HG03025 (cell line): ENCODE results near the gene MRPL45.
A peak's percentile ranks its signal among the peaks of the same experiment; 100 is the strongest.
"Not testable (repeated sequence)": the region's sequence is repeated elsewhere in the genome, so short reads cannot be mapped to it uniquely, and the experiment has no call there.

Experiments used
- ATAC-seq: cut with Tn5 transposase; IDR thresholded peaks from one replicate; pipeline ENCODE4 v1.9.1; 2021; ENCODE audit warnings: mild to moderate bottlenecking, moderate library complexity; ENCODE audit not compliant: unreplicated experiment, low FRiP score

Gene MRPL45

DNA sequence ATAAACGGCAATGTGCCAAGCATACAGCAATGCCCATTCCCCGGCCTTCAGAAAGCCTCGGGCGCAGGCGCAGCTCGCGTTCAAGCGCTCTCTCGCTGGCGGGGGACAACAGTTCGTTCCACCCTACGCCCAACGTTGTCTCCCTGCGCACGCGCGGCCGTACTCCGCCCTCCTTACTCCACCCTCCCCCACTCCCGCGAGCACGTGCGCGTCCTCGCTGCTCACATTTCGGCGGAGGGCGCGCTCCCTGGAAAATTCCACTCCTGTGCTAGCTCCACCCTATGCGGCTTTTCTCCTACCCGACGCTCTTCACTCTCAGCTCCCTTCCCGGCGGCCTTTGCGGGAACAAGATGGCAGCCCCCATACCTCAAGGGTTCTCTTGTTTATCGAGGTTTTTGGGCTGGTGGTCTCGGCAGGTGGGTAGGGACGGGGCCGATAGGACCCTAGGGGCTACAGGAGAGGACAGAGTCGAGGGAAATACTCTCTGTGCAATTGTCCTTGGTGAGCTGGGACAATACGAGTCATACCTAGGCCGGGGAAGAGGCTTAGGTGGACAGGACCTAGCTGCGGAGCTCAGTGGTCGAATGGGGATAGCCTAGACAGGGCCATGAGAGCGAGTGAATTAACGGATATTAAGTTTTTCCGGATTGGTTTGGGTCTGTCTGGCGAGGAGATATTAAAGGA, at the start of gene MRPL45:
MRPL45 (plus strand) TSS at position 335 of the 684 bp plus-strand sequence; CDS start at position 351, 16 bp downstream.
- peak; percentile 83 for ATAC-seq

DNA sequence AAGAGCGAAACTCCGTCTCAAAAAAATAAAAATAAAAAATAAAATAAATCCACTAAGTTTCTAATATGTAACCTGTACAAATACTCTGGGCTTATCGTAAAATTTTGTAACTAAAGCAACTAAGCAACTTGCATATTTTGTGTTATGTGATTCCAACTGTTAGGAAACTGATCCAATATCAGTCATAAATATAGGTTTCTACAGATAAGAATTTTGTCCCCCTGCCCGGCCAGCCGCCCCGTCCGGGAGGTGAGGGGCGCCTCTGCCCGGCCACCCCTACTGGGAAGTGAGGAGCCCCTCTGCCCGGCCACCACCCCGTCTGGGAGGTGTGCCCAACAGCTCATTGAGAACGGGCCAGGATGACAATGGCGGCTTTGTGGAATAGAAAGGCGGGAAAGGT, 43.8 kb upstream of the MRPL45 start:
- not testable (repeated sequence) for ATAC-seq

DNA sequence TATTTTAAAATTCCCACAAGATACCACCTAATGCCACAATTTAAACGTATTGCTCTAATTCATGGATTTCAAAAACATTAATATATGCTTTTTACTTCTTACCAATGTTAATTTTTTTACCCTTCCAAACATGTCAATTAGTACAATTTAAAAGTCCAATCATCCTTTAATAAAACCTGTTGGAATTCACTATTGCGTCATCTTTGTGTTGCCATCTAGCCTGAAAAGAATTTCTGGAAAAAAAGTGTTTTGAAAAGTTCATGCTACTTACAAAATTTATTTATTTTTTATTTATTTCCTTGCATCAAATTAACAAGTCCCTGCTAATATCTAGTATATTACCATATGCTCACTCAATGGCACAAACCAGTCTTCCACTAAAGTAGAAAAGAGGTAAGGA, 42.6 kb upstream of the MRPL45 start:
- ATAC-seq: not testable (repeated sequence)

DNA sequence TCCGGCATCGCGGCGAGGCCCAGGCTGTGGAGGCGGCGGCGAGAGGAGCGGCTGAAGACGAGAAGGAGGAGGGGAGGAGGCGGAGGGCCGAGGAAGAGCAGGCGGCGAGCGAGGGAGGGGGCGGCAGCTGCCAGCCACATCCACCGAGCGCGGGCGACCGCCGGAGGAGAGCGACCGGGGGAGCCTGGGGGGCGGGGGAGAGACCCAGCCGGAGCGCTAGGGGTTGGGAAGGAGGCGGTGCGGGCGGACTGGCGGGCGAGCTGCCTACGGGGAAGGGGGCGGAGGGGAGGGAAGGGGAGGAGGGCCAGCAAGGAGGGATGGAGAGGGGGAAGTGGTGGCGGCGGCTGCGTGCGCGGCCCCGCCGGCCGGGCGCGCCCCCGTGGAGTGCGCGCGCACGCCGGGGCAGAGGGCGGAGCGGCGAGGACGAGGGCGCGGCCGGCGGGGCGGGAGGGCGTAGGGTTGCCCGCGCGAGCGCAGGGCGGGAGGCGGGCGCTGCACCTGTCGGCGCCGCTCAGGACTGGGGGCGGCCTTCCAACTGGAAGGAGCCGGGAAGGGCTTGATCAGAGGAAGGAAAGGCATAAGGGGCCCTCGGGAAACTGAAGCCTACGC, 39.9 kb upstream of the MRPL45 start:
- ATAC-seq: peak; percentile 70

DNA sequence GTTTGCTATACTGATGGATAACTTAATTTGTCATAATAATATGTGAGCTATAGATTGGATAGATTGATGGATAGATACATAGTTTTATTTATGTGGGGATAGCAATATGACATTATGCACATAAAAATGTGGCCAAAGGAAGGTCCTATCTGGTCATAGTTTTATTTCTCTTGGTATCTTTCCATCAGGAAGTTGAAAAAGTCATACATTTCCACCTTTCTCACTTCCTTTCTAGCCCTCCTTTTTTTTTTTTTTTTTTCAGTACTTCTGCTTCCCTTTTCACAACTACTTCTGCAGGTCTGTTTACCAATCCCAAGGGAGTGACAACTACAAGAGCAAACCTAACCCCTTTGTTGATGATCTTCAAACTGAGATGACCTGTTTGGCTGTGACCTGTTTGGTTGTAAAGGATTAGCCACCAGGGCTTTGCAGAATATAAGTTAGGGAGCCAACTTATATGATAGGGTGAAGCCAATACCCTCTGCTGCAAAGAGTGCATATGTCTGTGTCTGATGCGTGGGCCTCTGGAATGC, 30.9 kb upstream of the MRPL45 start:
- ATAC-seq: not testable (repeated sequence)

DNA sequence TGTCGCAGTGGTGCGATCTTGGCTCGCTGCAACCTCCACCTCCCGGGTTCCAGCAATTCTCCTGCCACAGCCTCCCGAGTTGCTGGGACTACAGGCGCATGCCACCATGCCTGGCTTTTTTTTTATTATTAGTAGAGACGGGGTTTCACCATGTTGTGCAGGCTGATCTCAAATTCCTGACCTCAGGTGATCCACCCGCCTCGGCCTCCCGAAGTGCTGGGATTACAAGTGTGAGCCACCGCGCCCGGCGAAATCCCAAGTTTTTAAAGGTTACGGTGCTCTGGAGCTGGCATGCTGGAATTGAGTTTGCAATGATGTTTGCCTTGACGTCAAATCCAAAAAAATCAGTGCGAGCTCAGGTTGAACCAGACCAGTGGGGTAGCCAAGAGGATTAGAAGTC, 30.4 kb upstream of the MRPL45 start:
- ATAC-seq: not testable (repeated sequence)

DNA sequence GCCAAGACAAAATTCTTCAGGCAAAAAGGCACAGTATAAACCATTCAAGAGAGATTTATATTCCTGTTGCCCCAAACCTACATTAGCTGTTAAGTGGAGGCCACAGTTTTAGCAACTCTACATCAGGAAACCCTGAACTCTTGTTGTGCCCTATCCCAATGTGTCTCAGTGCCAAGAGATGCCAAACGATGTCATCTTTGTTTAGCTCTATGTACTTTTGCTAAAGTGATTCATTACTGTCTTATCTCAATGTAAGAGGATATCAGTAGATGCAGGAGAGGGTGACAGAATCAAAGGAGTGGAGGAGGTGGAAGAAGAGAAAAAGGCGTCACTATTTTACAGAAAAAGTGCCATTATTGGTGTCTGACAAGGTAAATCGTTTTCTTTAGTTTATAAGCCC, 28.8 kb upstream of the MRPL45 start:
- not testable (repeated sequence) for ATAC-seq

DNA sequence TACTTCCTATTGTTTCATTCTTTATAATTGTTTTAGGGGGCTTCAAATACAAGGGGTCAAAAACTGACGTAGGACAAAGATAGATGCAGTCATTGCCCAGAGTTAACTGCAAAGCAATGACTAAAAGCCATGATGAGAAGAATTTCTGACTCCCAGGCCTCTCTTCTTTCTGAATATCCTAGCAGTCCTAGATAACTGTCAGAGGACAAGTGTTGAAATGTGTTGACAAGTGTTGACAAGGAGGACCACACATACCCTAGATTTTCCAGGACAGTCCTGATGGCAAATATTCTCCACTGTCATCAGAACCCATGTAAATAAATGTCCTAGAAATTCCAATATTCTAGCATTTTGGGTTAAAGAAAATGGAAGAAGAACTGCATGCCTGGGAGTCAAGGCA, 27.9 kb upstream of the MRPL45 start:
- ATAC-seq: not testable (repeated sequence)

DNA sequence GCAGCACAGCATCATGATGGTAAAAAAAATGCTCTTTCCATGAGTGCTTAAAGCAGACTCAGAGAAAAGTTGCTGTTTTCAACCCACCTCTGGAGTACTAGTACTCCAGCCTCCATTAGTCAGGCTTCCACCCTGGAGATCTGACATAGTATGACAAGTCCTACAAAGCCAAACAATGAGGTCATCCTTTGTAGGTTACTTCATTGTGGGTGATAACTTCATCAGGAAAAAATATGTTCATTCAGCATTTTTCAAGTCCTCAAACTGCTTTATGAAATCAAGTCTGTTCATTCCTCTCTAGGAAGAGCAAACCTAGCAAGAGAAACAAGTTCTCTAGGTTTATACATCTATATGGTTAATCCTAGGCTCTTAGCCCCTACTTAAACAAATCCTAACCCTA, 27.4 kb upstream of the MRPL45 start:
- ATAC-seq: not testable (repeated sequence)

DNA sequence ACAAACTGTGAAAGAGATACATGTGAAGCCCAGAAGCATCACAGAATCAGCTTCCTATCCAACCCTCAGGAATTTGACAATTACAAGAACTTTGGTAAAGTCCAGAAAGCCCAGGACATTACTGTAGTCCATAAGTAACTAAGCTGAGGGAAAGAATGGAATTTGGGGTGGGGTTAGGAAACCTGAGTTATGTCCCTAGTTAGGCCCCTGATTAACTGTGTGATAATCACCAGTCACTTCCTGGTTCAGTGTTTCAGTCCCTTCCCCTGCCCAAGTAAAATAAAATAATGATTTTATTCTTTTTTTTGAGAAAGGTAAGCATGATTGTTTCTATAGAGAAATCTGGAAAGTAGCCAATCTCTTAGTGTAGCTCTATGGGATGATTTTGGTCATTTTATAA, 11.0 kb upstream of the MRPL45 start:
- ATAC-seq: not testable (repeated sequence)

DNA sequence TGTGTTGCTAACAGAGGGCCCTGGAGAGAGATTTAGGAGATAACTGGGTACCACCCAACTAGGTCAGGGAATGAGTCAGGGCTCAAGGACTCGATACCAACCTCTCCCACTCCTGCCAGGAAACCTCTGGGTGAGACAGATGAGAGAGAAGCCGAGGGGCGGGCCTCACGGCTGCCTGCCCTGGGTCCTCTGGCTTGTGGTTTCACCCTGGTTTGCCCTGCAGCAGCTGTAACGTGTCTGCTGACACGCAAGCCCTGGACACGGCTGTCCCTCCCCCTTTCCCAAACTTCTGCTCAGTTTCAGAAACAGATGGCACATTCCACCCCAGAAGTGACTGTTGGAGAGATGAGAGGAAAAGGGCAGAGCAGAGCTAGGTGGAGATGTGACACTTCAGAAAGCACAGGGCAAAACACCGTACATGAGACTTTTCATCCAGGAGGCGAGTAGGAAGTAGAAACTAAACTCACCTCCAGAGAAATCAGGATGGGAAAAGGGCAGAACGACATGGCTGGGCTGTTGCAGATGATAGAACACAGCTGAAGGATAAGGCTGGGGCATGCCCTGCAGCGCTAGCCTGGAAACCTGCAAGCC, 10.4 kb upstream of the MRPL45 start:
- not testable (repeated sequence) for ATAC-seq

DNA sequence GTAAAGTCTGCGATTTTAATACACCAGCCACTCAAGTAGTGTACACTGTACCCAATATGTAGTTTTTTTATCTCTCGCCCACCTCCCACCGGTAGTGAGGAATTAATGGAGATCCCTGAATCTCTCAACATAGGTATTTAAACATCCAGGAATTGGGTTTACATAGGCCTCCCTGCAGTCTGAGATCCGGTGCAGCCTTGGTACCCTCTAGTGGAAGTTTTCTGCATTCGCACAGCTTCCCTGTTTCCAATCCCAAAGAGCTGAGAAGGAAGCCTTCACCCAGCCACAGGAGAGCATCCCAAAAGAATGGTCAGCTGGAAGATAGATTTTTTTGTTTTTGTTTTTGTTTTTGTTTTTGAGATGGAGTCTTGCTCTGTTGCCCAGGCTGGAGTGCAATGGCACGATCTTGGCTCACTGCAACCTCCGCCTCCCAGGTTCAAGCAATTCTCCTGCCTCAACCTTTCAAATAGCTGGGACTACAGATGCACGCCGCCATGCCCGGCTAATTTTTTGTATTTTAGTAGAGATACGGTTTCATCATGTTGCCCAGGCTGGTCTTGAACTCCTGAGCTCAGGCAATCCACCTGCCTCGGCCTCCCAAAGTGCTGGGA, 8.6 kb upstream of the MRPL45 start:
- not testable (repeated sequence) for ATAC-seq

DNA sequence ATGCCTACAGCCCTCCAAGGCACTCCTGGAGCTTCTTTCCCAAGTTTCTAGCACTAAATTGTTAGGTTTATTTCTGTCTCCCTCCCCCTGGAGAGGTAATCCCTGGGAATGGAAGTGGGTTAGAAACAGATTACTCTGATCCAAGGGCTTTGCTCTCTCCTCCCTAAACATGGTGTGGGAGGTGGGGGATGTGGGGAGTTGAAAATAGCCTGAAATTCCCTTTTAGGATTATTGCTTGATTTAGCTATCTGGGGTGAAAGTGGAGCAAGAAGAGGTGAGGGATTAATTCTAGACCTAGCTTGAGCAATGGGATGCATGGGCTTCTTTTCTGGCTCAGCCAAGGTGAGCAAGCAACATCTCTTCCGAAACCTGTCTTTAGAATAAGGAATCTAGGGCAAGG, 7.2 kb upstream of the MRPL45 start:
- not testable (repeated sequence) for ATAC-seq

DNA sequence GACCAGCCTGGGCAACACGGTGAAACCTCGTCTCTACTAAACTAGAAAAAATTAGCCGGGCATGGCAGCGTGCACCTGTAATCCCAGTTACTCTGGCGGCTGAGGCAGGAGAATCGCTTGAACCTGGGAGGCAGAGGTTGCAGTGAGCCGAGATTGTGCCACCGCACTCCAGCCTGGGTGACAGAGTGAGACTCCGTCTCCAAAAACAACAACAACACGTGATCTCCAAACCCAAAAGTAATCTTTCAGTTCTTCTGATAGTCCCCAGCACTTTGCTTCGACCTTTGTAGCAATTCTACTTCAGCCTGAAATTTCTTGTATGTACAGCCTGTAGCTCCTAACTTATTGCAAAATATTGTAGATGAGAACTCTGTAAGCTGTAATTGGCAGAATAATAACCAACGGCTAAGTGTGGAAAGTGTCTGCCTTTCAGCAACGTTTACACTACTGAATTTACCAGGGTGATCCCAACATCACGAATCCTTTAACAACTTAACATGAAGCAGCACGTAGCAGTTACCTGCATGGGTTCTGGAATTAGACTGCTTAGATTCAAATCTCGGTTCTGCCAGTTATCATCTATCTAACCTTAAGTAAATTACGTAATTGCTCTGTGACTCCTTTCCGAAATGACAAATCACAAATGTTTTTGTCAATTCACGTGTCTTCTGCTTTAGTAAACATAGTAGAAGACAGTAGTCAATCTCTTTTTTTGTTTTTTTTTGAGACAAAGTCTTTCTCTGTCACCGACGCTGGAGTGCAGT, 1.2 kb upstream of the MRPL45 start:
- ATAC-seq: not testable (repeated sequence)

DNA sequence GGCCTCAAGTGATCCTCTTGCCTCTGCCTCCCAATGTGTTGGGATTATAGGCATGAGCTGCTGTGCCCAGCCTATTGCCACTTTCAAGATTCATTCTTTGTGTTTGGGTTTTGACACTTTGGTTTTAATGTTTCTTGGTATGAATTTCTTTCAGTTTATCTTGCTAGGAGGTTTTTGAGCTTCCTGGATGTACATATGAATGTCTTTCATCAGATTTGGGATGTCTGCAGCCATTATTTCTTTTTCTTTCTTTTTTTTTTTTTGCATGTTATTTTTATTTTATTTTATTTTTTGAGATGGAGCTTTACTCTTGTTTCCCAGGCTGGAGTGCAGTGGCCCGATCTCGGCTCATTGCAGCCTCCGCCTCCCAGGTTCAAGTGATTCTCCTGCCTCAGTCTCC, 18.5 kb downstream of the MRPL45 start:
- no peak for ATAC-seq

DNA sequence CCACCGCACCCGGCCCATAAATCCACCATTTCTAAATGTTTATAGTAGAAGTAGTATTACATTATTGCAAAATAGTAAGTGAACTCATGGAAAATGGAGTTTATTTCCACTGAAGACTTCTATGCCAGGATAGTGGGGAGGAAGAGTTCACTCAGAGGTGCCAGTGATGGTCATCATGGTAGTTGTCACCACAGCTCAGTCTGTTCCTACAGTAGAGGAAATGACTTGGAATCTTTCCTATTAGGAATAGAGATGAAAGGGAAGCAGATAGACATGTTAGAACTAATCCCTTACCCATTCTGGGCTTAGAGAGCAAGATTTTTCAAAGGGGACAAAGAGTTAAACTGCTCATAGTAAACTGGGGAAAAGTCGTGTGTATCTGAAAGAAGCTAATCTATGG, 20.1 kb downstream of the MRPL45 start:
- no peak for ATAC-seq

DNA sequence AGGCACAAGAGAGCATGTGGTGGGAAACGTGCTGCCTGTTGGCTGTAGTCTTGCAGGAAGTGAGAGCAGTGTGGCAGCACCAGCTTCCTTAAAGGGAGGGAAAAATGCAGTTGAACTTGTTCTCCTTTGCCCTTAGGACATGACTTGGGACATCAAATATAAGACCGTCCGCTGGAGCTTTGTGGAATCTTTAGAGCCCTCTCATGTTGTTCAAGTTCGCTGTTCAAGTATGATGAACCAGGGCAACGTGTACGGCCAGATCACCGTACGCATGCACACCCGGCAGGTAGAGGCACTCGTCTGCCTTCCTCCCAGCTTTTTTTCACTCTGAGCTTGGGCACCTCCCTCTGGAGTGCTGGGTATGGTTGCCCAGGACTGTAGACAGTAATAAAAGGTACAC, 23.5 kb downstream of the MRPL45 start:
- ATAC-seq: no peak

DNA sequence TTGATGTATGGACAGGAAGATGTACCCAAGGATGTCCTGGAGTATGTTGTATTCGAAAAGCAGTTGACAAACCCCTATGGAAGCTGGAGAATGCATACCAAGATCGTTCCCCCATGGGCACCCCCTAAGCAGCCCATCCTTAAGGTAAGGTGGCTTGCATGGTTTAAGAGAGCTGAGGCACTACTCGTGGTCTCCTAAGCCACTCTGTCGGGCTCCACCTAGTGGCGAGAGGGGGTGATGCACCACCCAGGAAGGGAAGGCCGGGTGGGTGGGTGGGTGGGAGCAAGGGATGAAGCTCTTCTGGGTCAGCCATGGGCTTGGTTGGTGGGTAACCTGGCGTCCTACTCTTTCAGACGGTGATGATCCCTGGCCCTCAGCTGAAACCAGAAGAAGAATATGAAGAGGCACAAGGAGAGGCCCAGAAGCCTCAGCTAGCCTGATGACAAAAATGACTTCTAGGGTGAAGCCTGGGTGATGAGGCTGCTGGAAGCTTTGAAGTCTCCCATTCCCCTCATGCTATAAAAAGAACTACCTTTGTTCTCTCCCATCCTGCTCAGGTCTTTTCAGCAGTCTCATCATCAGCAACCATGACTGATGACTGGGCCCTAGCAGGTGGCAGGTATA, 25.3 kb downstream of the MRPL45 start:
- no peak for ATAC-seq

DNA sequence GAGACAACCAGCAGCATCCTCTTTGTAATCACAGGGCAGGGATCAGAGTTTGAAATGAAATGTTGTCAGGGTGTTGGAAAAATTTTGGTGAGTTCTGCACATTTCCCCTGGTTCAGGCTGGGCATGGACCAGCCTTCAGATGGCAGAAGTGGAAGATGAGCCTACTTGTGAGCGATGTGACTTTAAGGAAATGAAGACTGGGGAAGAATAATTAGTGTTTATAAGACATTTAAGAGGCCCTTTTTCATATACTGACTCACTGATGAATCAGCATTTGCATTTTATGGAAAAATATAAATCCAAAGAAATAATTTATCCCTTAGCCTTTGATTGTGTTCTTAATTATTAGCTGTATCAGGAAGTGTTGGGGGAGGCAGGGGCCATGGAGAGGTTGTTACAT, 25.9 kb downstream of the MRPL45 start:
- ATAC-seq: no peak

DNA sequence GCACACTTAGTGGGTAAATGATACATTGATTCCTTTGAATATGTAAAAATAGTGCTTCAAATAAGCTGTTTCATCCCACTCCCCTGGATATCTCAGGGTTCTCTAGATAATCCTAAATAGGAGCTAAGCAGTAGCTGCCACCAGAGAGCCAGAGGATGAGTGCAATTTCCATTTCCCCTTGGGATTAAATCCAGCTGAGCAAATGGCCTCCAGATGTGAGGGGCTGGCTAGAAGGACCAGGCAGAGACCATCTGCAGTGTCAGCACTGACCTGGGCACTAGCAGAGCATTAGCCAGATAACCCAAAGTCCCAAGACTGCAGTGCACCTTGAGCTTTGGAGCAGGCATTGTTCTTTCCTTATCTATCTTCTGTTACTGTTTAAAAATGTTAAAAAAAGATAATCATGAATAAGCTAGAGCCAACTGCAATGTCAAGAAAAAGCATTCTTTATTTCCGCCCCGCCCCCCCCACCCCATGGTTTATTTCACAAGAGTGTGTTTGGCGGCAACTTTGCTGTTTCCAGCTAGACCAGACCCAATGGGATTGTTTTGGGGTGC, 27.3 kb downstream of the MRPL45 start:
- ATAC-seq: no peak
